GM19351 (cell line): ENCODE measurements around the gene MED1.
"Not testable (repeated sequence)": the region's sequence is repeated elsewhere in the genome, so short reads cannot be mapped to it uniquely, and the experiment has no call there.

Source experiments
- ATAC-seq: cut with Tn5 transposase; IDR thresholded peaks from one replicate; pipeline ENCODE4 v1.9.1; 2021; ENCODE audit warnings: mild to moderate bottlenecking, moderate library complexity; ENCODE audit not compliant: unreplicated experiment

The MED1 gene

DNA sequence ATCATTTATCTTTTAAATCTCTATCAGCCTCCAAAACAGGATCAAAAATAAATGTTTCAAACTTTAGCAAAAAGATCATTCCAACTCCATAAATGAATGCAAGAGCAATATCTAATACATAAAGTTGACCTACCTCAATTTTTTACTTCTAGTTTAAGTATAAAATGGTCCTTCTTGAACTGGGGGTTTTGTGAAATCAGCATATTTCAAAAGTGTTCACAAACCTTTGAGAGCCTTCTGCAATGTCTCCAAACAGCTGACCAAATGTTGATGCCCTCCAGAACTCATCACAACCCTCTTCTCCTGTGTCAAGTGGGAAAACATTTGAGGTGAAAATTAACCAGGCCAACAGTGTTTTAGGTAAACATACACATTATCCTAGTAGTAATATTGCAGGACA lies 7.7 kb downstream of the MED1 start:
- no peak for ATAC-seq

DNA sequence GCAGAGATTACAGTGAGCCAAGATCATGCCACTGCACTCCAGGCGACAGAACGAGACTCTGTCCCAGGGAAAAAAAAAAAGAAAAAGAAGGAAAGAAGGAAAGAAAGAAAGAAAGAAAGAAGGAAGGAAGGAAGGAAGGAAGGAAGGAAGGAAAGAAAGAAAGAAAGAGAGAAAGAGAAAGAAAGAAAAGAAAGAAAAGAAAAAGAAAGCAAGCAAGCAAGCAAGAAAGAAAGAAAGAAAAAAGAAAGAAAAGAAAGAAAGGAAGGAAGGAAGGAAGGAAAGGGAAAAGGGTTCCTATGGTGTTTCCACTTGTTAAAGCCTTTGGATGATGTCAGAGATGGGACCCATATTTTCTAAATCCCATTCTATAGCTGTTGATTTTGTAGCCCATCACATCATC lies 11.2 kb downstream of the MED1 start:
- ATAC-seq: not testable (repeated sequence)

- ATAC-seq: no peak
Measured at GRCh38 chr17:39429600-39429999, 21.5 kb downstream of the MED1 start.

GRCh38 chr17:39416141-39416540 lies 34.9 kb downstream of the MED1 start:
- no peak for ATAC-seq

GRCh38 chr17:39410279-39410678 lies 40.8 kb downstream of the MED1 start:
- ATAC-seq: no peak

- no peak for ATAC-seq
Measured at GRCh38 chr17:39408360-39408759, 42.7 kb downstream of the MED1 start.

GRCh38 chr17:39406951-39407350 lies 44.1 kb downstream of the MED1 start:
- no peak for ATAC-seq

DNA sequence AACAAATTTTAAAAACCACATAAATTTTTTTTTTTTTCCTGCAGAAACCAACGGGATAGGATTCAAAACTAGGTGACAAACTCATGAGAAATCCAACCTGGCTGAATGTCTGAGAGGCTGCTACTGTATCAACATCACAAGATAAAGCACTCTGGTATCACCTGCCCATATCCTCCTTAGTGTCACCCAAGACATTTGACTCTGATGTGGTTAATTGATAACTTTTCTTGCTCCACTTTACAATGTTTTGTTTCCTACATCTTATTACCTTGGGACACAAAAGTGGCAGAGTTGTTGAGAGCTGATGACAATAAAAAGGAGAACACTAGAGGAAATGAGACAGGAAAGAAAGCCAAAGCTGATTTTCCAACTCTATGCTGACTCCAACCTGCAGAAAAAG lies 45.6 kb downstream of the MED1 start:
- ATAC-seq: no peak

DNA sequence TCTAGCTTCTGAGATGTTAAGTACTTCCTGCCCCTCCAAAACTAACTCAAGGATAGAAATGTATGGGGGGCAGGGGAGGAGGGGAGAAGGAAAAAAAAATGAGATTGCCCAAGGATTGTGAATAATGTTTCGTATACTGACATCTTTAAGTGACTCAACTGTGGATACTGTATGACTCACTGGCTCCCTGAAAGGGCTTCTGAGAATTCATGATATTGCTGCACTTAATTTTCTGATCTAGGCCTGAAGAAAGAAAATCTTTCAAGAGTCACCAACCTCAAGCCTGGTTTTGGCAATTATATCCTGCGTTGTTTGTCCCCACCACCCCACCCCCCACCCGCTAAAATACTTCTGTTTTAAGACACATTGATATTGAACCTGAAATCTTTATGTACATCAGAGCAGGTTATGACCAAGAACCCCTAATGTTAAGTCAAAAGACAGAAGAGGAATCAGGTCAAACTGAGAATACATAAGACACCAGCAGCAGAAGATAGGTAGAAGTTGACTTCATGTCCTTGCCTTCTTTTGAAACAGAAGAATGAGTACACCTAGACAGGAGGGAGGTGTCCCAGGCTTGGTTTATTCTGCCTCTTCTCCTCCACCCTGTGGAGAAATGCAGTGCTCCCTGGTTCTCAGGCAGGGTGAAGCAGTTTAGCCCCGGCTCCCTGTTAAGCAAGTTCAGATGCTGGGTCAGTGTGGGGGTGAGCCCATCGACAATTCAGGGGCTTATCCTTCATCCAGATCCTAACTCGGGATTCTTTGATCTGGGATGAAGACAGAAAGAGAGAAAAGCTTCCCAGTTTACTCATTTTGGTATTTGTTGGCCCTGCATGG lies 46.3 kb downstream of the MED1 start:
- ATAC-seq: no peak

GRCh38 chr17:39402890-39403605 lies 48.0 kb downstream of the MED1 start:
- ATAC-seq: no peak

- peak; percentile 63 for ATAC-seq
Measured at GRCh38 chr17:39402244-39402889, 48.7 kb downstream of the MED1 start.

DNA sequence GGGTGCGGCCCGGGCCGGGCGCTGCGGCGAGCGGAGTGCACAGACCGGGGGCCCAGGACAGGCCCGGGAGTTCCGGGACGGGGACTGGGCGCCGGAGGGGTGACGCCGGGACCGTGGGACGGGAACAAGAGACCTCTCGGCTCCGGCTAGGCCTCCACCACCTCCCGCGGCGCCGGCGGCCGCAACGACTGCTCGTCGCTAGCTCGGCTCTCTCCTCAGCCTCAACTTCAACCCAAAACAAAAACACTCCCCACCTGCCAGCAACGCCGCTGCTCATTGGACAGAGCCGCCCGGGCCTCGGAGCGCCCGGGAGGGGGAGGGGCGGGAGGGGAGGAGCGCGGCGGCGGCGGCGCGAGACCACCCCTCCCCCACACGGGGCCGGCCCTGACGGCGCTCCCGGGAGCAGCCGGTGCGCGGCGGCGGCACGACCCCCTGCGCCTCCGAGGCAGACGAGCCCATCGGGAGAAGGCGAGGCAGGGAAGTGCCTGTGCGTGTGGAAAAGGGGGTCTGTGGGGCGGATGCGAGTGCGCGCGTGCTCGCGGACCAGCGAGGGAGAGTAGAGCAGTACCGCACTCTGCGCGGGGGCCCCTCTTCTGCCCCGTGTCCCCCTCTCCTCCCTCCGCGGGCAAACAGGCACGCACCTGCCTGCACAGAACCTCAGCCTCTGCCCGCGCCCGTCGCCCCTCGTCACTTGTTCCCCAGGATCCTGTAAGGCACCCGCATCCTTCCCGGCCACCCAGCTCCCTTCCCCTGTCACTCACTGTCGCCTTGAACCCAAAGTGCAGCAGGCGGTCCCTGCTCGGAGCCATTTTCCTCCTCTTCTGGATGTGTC lies 49.4 kb downstream of the MED1 start, which contains the start of gene FBXL20:
Gene FBXL20 (minus strand): TSS at position 215 of the 832 bp plus-strand sequence. CDS start 224 bp downstream, outside the sequence.
- ATAC-seq: peak; percentile 65

DNA sequence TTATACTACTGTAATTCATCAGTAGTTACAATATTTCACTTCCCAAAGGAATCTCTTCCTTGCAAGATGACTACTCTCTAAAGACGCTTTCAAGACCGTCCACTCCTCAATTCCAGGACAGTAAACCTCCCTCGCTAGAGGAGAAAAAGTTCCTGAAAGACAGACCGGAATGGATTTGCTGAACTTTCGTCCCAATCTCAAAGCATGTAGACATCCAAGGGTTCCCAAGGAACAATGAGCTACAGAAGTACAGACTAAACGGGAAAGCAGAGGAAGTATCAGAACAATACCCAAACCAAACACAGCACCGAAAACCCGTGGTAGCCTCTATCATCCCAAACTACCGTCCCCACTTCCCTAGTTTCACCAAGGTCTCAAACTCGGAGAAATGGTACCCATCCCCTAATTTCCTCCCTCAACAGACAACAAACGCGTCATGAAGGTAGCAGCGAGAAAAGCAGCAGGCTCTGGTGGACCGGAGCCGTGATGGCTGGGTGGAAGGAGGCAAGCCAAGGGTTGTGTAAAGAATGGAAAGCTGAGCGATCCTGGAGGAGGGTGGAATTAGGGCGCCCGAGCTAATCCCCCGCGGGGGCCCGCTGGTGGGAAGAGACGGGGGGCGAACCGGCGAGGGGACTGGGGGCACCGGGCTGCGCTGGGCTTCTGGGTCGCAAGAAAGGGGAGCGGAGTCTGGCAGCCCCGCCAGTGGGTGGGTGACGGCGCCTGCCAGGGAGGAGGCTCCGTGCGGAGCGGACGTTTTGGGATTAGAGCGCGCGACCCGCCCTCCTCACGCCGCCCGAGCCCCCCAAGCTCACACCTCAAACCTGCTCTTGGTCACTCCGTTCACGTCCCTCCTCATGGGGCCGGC lies 50.3 kb downstream of the MED1 start:
- peak; percentile 3 for ATAC-seq

- ATAC-seq: no peak
Measured at GRCh38 chr17:39399791-39400190, 51.3 kb downstream of the MED1 start.

DNA sequence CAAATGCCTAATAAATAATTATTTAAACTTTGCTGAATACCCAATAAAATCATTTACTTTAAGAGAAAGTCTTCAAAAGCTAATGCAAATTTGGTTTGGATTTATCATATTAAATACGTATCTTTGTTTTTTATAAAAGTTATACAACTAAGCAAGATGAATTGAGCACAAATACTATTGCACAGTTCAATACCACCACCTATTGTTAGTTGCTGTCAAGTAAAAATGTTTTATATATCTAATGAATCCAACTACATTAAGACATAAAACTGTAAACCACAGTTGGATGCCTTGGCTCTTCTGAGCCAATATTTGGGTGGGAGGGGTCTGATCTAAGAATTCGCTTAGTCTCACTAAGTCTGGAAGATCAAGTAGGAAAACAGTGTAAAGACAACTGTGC lies 57.3 kb downstream of the MED1 start:
- ATAC-seq: no peak

GRCh38 chr17:39391448-39391847 lies 59.6 kb downstream of the MED1 start:
- ATAC-seq: no peak

DNA sequence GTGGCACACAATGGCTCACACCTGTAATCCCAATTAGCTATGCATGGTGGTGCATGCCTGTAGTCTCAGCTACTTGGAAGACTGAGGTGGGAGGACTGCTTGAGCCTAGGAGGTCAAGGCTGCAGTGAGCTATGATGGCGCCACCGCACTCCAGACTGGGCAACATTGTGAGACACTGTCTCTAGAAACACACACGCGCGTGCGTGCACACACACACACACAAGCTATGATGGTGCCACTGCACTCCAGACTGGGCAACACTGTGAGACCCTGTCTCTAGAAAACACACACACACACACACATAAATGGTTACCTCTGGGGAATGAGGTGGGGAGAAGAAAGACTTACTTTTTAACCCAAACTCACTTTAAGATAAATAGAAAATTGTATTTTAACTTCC lies 66.0 kb downstream of the MED1 start:
- no peak for ATAC-seq

DNA sequence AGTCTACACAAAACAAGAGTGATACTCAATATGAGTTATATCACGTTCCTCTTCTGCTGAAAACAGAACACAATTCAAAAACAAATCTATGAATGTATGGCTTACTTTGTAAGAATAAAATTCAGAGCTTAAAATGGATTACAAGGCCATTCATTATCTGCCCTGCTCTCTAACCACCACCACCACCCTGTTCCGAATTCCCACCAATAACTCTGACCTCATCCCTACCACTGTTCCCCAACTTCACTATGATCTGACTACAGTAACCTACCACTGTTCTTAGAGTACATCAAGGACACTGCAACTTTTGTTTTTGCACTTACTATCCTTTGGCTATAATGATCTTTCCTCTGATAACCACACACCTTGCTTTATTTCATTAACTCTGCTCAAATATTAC lies 70.9 kb downstream of the MED1 start:
- no peak for ATAC-seq

DNA sequence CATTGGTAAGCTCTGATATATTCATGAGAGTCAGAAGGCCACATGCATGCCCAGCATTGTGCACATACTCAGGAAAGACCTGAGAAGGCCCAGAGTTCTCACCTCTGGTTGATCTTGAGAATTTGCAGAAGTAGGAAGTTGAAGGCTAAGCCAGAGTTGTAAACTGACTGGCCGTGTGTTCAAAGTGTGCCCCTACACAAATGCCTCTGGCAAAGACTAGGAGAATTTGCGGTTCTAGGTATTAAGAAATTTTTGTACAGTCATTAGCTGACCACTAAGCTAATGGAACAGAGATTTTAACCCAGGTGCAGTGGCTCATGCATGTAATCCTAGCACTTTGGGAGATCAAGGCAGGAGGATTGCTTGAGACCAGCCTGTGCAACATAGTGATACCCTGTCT lies 74.6 kb downstream of the MED1 start:
- ATAC-seq: no peak

DNA sequence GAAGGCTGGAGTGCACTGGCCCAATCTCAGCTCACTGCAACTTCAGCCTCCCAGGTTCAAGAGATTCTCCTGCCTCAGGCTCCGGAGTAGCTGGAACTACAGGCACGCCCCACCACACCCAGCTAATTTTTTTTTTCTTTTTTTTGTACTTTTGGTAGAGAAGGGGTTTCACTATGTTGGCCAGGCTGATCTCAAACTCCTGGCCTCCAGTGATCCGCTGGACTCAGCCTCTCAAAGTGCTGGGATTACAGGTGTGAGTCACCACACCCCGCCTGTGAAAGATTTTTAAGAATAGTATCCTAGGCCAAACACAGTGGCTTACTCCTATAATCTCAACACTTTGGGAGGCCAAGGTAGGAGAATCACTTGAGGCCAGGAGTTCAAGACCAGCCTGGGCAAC lies 83.3 kb downstream of the MED1 start:
- not testable (repeated sequence) for ATAC-seq
